Right lobe of liver (tissue), 4 donors: ENCODE results near the gene SH2D3C.

ENCODE experiments used
- POLR2A ChIP-seq: fragments of 450-650 bp; IDR thresholded peaks from one replicate; pipeline ENCODE4 v1.6.1; 2017; ENCODE audit warnings: antibody characterized with exemption, mild to moderate bottlenecking
- TF ChIP-seq, protein P1 (sequence below), 4 donors: fragments of 200-600 bp in 3 of 4; fragments of 450-650 bp in 1 of 4; IDR thresholded peaks; one replicate each; pipeline versions ENCODE4 v1.5.1 to v1.8.0; 2016 to 2022; ENCODE audit warnings: antibody characterized with exemption in 4 of 4, mild to moderate bottlenecking in 2 of 4
- donor health status: DM: no; HTN: no; CAD: no.
- donor health status: DM: no; HTN: no; CAD: no.
- donor health status: DM: no; HTN: yes; CAD: no.

DNA sequence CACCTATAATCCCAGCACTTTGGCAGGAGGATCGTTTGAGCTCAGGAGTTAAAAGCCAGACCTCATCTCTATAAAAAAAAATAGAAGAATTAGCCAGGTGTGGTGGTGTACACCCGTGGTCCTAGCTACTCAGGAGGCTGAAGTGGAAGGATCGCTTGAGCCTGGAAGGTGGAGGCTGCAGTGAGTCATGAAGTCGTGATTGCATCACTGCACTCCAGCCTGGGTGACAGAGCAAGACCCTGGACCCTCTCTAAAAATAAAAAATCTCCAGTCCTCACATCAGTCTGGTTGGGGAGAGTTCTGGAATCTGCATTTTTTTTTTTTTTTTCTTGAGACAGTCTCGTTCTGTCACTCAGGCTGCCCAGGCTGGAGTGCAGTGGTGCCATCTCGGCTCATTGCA is 33.5 kb upstream of the SH2D3C start:
- no peak for TF ChIP-seq POLR2A
- TF ChIP-seq, protein P1, sequence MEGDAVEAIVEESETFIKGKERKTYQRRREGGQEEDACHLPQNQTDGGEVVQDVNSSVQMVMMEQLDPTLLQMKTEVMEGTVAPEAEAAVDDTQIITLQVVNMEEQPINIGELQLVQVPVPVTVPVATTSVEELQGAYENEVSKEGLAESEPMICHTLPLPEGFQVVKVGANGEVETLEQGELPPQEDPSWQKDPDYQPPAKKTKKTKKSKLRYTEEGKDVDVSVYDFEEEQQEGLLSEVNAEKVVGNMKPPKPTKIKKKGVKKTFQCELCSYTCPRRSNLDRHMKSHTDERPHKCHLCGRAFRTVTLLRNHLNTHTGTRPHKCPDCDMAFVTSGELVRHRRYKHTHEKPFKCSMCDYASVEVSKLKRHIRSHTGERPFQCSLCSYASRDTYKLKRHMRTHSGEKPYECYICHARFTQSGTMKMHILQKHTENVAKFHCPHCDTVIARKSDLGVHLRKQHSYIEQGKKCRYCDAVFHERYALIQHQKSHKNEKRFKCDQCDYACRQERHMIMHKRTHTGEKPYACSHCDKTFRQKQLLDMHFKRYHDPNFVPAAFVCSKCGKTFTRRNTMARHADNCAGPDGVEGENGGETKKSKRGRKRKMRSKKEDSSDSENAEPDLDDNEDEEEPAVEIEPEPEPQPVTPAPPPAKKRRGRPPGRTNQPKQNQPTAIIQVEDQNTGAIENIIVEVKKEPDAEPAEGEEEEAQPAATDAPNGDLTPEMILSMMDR (IDR thresholded peaks at IDR 0.05) = no peak
